Upper lobe of right lung (tissue), 1 donor: ENCODE results near the gene SMIM17. TPM values are rescaled to one million over a fixed set of nuclear protein-coding genes. Genes with fewer than 3 reads are reported as not detected.

Experiments used
- ATAC-seq: fragments of 200-7000 bp; cut with Tn5 transposase; one replicate; pipeline ENCODE4 v1.9.1; 2020; ENCODE audit warnings: mild to moderate bottlenecking, moderate library complexity
- DNase-seq: peaks from one replicate; pipeline ENCODE4 v3.0.0-alpha.2; 2020
- H3K27ac ChIP-seq: fragments of 200-600 bp; one replicate; pipeline ENCODE4 v1.8.0; 2022
- H3K27me3 ChIP-seq: fragments of 200-600 bp; one replicate; pipeline ENCODE4 v1.8.0; 2022; ENCODE audit warnings: mild to moderate bottlenecking
- H3K36me3 ChIP-seq: fragments of 200-600 bp; one replicate; pipeline ENCODE4 v1.8.0; 2022
- H3K4me1 ChIP-seq: fragments of 200-600 bp; one replicate; pipeline ENCODE4 v1.8.0; 2022
- H3K4me3 ChIP-seq: fragments of 200-600 bp; one replicate; pipeline ENCODE4 v1.8.0; 2022; ENCODE audit warnings: mild to moderate bottlenecking
- H3K9me3 ChIP-seq: fragments of 200-600 bp; one replicate; pipeline ENCODE4 v1.8.0; 2022
- intact Hi-C: fragments of 100-400 bp; cut with DNase I; formaldehyde crosslinking; loops from one replicate; pipeline ENCODE4 v1.11.0; 2022
- total RNA-seq: library from RNA; stranded (reverse); fragmentation: NEBNext Ultra II Directional; extraction: Animal tissue kit (Norgen Biotek cat#: 25700); gene quantifications from one replicate; pipeline ENCODE4 v1.2.1, GENCODE V29; 2021
- TF ChIP-seq, protein P1 (sequence below): fragments of 200-600 bp; IDR thresholded peaks from one replicate; pipeline ENCODE4 v1.8.0; 2022; ENCODE audit warnings: antibody characterized with exemption
- donor health status: DM: no; HTN: yes; CAD: no; lungs with severe emphysema.

Gene SMIM17
- total RNA-seq, 1 donor from 2014 or later: not detected

- no peaks in the 10 kb centered on the region for H3K27me3 ChIP-seq
- H3K4me1 ChIP-seq: no peaks in the 10 kb centered on the region
- TF ChIP-seq, protein P1, sequence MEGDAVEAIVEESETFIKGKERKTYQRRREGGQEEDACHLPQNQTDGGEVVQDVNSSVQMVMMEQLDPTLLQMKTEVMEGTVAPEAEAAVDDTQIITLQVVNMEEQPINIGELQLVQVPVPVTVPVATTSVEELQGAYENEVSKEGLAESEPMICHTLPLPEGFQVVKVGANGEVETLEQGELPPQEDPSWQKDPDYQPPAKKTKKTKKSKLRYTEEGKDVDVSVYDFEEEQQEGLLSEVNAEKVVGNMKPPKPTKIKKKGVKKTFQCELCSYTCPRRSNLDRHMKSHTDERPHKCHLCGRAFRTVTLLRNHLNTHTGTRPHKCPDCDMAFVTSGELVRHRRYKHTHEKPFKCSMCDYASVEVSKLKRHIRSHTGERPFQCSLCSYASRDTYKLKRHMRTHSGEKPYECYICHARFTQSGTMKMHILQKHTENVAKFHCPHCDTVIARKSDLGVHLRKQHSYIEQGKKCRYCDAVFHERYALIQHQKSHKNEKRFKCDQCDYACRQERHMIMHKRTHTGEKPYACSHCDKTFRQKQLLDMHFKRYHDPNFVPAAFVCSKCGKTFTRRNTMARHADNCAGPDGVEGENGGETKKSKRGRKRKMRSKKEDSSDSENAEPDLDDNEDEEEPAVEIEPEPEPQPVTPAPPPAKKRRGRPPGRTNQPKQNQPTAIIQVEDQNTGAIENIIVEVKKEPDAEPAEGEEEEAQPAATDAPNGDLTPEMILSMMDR: no peak
- no peaks in the 10 kb centered on the region for H3K36me3 ChIP-seq
- H3K9me3 ChIP-seq: peaks cover 11% of the 10 kb centered on the region
- ATAC-seq: no peak
- intact Hi-C loops: no loop called here
- no peak overlapping the region for H3K27ac ChIP-seq
- DNase-seq: no peak
- H3K4me3 ChIP-seq: no peak overlapping the region
These were observed 56.6 kb downstream of the SMIM17 start for GRCh38 chr19:56699552-56699951.

DNA sequence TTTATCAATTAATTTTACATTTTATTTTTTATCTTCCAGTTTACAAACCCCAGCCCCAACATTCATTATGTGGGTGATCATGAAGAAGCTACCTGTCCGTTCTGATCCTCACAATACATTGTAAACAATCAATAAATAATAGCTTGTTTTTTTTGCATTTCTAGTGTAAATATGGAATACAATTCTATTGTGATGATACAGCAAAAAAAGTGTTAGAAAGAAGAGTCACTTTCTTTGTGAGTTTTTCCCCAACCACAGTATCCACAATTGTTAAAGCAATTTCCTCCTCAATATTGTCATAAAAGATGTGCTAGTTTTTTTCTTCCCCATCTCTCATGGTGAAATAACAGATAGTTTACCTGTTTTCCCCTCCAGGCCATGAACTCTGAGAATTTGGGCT, 58.9 kb downstream of the SMIM17 start:
- Histone ChIP-seq H3K9me3 (peaks cover 11% of the 10 kb centered on the region), H3K36me3 (no peaks in the 10 kb centered on the region), H3K4me3 (no peak overlapping the region), H3K27me3 (no peaks in the 10 kb centered on the region), H3K27ac (no peak overlapping the region), H3K4me1 (no peaks in the 10 kb centered on the region)
- intact Hi-C loops: no loop called here
- DNase-seq (no peak), ATAC-seq (no peak)
- TF ChIP-seq, protein P1: no peak

DNA sequence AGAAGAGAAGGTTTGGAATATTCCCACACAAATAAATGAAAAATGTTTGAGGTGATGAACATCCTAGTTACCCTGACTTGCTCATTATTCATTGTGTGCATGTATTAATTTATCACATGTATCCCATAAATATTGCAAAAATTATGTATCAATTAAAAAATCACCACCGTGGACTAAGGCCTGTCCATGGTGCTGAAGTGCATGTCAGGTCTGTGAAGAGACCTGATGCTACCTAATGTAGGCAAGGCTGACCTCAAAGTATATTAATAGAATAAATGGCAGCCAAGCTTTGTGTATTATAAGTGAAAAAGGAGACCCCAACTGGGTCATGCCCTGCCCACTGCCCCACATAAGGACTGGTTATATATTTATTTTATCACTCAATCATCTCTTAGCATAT, 63.0 kb downstream of the SMIM17 start:
- TF ChIP-seq, protein P1: no peak
- no peak overlapping the region for H3K27ac ChIP-seq
- no peak for ATAC-seq
- H3K36me3 ChIP-seq: no peaks in the 10 kb centered on the region
- intact Hi-C loops: no loop called here
- H3K4me1 ChIP-seq: no peaks in the 10 kb centered on the region
- H3K4me3 ChIP-seq: no peak overlapping the region
- H3K9me3 ChIP-seq: peaks cover 11% of the 10 kb centered on the region
- no peaks in the 10 kb centered on the region for H3K27me3 ChIP-seq
- no peak for DNase-seq

Other genes starting within 250 kb of the SMIM17 start
- gene ZNF582, start 249.6 kb upstream of the SMIM17 start, total RNA-seq: 4.2 TPM
- 9.3 TPM for gene ZNF583, start 238.8 kb upstream of the SMIM17 start, total RNA-seq
- 2.8 TPM for gene ZNF667, start 165.8 kb upstream of the SMIM17 start, total RNA-seq
- gene ZNF471, start 135.3 kb upstream of the SMIM17 start, total RNA-seq: 5.9 TPM
- gene ZFP28, start 104.2 kb upstream of the SMIM17 start, total RNA-seq: 7.1 TPM
- gene ZNF470, start 75.7 kb upstream of the SMIM17 start, total RNA-seq: 3.4 TPM
- 7.0 TPM for gene ZNF71, start 47.9 kb upstream of the SMIM17 start, total RNA-seq
- 3.0 TPM for gene ZNF835, start 28.6 kb downstream of the SMIM17 start, total RNA-seq
- gene PEG3, start 197.6 kb downstream of the SMIM17 start, total RNA-seq: 5.7 TPM
- not detected for gene ZIM2, start 197.6 kb downstream of the SMIM17 start, total RNA-seq